Limb (tissue), 2 donors: Measurements from ENCODE around the gene DPP7.
A peak's percentile ranks its signal among the peaks of the same experiment; 100 is the strongest.

ENCODE experiments used
- DNase-seq, 2 donors: peaks; one replicate each; pipeline ENCODE4 v3.0.0-alpha.2; 2016; ENCODE audit errors: extremely low spot score in 2 of 2

Gene DPP7

GRCh38 chr9:137088121-137088520 lies 26.4 kb downstream of the DPP7 start:
- no peak for DNase-seq

GRCh38 chr9:137087409-137087925 lies 27.1 kb downstream of the DPP7 start:
- no peak for DNase-seq

GRCh38 chr9:137086531-137087408 lies 27.8 kb downstream of the DPP7 start, which contains the start of gene MAN1B1:
TSS of gene MAN1B1 (plus strand) at chr9:137086985. CDS start at chr9:137087000, 15 bp downstream.
- DNase-seq = peak; percentile 97 to 98

- DNase-seq = peak in 1 of 2 donors; percentile 56
These were observed 28.5 kb downstream of the DPP7 start for GRCh38 chr9:137085920-137086530.

GRCh38 chr9:137084526-137084925 lies 30.0 kb downstream of the DPP7 start:
- DNase-seq = no peak

- no peak for DNase-seq
These were observed 31.0 kb downstream of the DPP7 start for GRCh38 chr9:137083394-137084004.

GRCh38 chr9:137082925-137083290 lies 31.6 kb downstream of the DPP7 start:
- no peak for DNase-seq

GRCh38 chr9:137082222-137082924 lies 32.2 kb downstream of the DPP7 start:
- DNase-seq = no peak

- DNase-seq = no peak
These were observed 34.0 kb downstream of the DPP7 start for GRCh38 chr9:137080260-137081122.

GRCh38 chr9:137079401-137079787 lies 35.1 kb downstream of the DPP7 start:
- no peak for DNase-seq

- no peak for DNase-seq
These were observed 35.7 kb downstream of the DPP7 start for GRCh38 chr9:137078701-137079400.

- DNase-seq = peak in 1 of 2 donors; percentile 42
These were observed 36.5 kb downstream of the DPP7 start for GRCh38 chr9:137077758-137078693.

- DNase-seq = peak in 1 of 2 donors; percentile 50
These were observed 37.4 kb downstream of the DPP7 start, which contains the start of gene UAP1L1 for GRCh38 chr9:137077010-137077747. TSS of gene UAP1L1 (plus strand) at chr9:137077517. CDS start at chr9:137077533, 16 bp downstream.

- DNase-seq = no peak
These were observed 37.9 kb downstream of the DPP7 start for GRCh38 chr9:137076636-137077009.

- DNase-seq = no peak
These were observed 39.2 kb downstream of the DPP7 start for GRCh38 chr9:137075275-137075775.

- DNase-seq = no peak
These were observed 39.8 kb downstream of the DPP7 start for GRCh38 chr9:137074657-137075274.

- DNase-seq = no peak
These were observed 40.5 kb downstream of the DPP7 start for GRCh38 chr9:137073992-137074399.
